NCI-H748 treated with DMSO at 0.1 percent for 48 hours (cell line): ENCODE measurements around the gene INPP4B.

Experiments used
- DNase-seq: peaks from one replicate; lab custom pipeline; 2025; lab: John Stamatoyannopoulos, UW

INPP4B gene

GRCh38 chr4:141977433-141977832 is 868.7 kb downstream of the INPP4B start:
- DNase-seq = no peak
